GM21423 (cell line): ENCODE data around the gene KDELR1.
"Not testable (repeated sequence)": the region's sequence is repeated elsewhere in the genome, so short reads cannot be mapped to it uniquely, and the experiment has no call there.

Experiments used
- ATAC-seq: cut with Tn5 transposase; IDR thresholded peaks from one replicate; pipeline ENCODE4 v1.9.1; 2021; ENCODE audit warnings: mild to moderate bottlenecking, moderate library complexity; ENCODE audit not compliant: unreplicated experiment

The KDELR1 gene

DNA sequence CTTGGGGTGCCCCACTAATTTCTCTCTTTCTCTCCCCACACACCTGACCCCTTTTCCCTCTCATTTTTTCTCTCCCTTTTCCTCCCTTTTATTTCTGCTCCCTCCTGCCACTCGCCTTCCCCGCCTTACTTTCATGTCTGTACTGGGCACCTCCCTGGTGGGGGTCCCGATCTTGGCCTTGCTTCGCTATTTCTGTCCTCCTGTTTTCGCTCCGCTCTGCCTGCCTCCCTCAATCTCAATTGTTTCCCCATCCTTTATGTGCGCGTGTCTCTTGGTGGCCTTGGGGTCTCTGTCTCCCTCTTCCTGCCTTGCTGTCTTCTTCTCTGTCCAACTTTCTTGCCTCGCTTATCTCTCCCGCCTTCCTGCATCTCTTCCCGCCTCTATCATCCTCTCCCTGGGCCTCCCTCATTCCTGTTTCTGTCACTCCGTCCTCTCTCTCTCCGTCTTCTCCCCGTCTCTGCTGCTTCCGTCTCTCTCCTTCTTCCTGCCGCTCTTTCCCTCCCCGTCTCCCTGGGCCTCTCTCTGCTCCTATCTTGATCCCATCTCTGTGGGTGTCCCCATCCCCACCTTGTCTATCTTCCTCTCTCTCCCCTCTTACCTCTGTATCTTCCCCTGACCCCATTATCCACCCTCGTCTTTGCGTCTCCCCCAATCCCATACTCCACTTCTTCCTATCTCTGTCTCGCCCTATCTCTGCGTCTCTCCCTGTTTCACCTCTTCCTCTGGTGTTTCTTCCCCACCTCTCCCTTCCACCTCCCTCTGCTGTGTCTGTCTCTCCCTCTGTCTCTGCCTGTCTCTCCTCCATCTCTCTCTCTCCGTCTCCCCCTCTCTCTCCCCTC is 6.1 kb upstream of the KDELR1 start:
- no peak for ATAC-seq

DNA sequence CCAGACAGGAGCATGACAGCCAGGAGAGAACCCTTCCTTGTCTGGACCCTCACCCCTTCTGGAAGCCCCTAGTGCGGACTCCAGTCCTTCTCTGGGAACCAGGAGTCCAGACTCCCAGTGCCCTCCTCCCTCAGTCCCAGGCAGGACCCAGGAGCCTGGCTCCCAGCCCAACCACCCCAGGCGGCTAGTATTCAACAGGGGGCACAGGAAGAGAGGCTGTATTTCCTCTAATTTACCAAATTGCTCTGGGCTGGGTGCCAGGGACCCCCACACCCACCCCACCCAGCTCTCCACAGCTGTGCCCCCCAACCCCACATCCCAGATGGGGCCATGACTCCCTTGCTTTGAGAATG is 5.4 kb upstream of the KDELR1 start:
- no peak for ATAC-seq

GRCh38 chr19:48396016-48396823 is 4.9 kb upstream of the KDELR1 start:
- no peak for ATAC-seq

- ATAC-seq, result no peak
Measured at GRCh38 chr19:48395499-48395898, 4.1 kb upstream of the KDELR1 start.

- no peak for ATAC-seq
Measured at GRCh38 chr19:48395170-48395455, 3.8 kb upstream of the KDELR1 start.

GRCh38 chr19:48394331-48395169 is 3.2 kb upstream of the KDELR1 start:
- ATAC-seq, result no peak

GRCh38 chr19:48393559-48394330 is 2.4 kb upstream of the KDELR1 start, which contains the start of gene GRIN2D:
GRIN2D (plus strand) TSS chr19:48393668; CDS start chr19:48398393, 4,725 bp downstream.
- ATAC-seq, result no peak

GRCh38 chr19:48392860-48393558 is 1.7 kb upstream of the KDELR1 start:
- ATAC-seq, result no peak

GRCh38 chr19:48392006-48392344 is 624 bp upstream of the KDELR1 start:
- not testable (repeated sequence) for ATAC-seq

- ATAC-seq, result no peak
Measured at GRCh38 chr19:48390188-48391099, 907 bp downstream of the KDELR1 start.

GRCh38 chr19:48386981-48387380 is 4.4 kb downstream of the KDELR1 start:
- ATAC-seq, result no peak

GRCh38 chr19:48385461-48386087 is 5.8 kb downstream of the KDELR1 start:
- ATAC-seq, result no peak

DNA sequence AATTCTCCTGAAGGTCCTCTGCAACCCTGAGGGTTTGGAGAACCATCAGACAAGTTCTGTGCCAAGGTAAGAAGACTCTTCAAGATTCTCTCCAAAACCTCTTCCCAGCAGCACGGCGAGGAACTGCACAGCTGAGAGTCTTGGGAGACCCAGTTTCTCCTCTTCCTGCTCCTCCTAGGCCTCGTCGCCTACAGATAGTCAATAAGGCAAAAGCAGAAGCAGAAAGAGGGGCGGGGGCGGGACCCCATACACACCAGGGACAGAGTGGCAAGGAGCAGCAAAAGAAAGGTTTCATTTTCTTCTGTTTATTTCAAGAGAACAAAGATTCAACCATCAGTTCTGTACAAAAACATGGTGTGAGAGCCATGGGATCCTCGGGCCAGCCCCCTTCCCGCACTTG is 9.1 kb downstream of the KDELR1 start:
- no peak for ATAC-seq

DNA sequence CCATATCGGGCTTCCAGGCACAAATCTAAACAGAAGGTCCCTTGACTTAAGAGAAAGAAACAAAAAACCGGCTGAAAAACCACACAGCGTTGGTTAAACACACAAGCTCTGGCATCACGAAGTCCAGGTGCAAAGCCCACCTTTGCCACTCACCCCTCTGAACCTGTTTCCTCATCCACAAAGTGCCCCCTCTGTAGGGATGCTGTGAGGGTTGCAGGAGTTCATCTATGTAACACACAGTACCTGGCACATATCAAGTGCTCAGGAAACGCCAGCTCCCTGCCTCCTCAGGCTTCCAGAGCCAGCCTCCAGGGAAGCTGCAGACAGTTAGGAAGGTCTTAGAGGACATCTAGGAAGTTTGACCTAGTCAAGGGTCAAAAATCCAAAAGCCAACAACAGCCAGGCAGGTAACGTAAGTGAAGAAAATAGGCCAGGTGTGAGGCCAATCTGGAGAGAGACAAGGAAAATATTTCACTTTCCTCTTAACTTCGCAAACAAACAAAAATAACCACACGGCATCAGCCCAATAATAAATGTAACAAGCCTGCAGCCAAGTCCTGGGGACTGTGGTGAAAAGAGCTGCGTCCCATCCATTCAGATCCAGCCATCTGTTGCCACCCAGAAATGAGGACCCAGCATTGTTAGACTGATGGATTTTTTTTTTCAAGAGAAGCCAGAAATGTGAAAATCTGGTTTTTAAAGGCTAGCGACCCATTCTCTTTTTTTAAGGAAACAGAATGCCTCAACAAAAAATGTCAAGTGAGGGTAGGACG is 10.0 kb downstream of the KDELR1 start:
- ATAC-seq, result no peak

- ATAC-seq, result no peak
Measured at GRCh38 chr19:48379058-48379457, 12.3 kb downstream of the KDELR1 start.

DNA sequence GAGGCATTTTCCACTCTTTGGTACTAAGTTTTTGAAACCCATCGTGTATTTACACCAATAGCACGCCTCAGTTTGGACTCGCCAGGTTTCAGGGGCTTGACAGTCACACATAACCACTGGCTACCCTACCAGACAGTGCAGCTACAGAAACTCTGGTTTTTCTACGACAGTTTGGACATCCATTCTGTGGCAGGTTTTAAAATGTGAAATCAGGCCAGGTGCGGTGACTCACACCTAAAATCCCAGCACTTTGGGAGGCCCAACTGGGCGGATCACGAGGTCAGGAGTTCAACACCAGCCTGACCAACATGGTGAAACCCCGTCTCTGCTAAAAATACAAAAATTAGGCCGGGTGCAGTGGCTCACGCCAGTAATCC is 13.2 kb downstream of the KDELR1 start:
- ATAC-seq, result no peak

- no peak for ATAC-seq
Measured at GRCh38 chr19:48373567-48373966, 17.8 kb downstream of the KDELR1 start.

DNA sequence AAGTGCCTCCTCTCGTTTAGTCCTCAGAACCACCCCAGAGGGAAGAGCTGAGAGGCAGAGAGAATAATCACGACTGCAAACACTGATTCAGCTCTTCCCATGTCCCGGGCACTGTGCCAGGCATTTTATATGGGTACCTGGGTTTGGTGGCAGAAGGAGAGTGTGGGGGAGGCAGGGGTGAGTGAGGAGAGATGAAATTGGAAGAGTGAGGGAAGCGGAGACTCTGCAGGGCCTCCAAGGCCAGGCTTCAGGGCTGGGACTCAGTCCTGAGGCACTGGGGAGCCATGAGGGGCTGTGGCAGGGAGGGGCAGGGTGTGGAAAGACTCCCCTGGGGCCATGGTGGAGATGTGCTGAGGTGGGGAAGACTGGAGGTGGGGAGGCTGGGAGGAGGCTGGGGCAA is 18.4 kb downstream of the KDELR1 start:
- no peak for ATAC-seq
